Colonic mucosa (tissue), 4 donors: ENCODE results near the gene C12orf60. TPM values are rescaled to one million over a fixed set of nuclear protein-coding genes. Genes with fewer than 3 reads are reported as not detected.

Source experiments
- DNase-seq: peaks from one replicate; pipeline ENCODE4 v3.0.0-alpha.2; 2020
- H3K27ac ChIP-seq: fragments of 200-600 bp; one replicate; pipeline ENCODE4 v1.8.0; 2021
- H3K27me3 ChIP-seq: fragments of 200-600 bp; one replicate; pipeline ENCODE4 v1.8.0; 2021
- H3K36me3 ChIP-seq: fragments of 200-600 bp; one replicate; pipeline ENCODE4 v1.8.0; 2021
- H3K4me1 ChIP-seq: fragments of 200-600 bp; one replicate; pipeline ENCODE4 v1.8.0; 2021; ENCODE audit warnings: mild to moderate bottlenecking
- H3K4me3 ChIP-seq: fragments of 200-600 bp; one replicate; pipeline ENCODE4 v1.8.0; 2021
- H3K9ac ChIP-seq, 2 donors: one replicate each; pipeline ENCODE4 v1.7.0; 2013; ENCODE audit warnings: control low read depth in 2 of 2, low read depth in 2 of 2, low read length in 2 of 2
- H3K9me3 ChIP-seq: fragments of 200-600 bp; one replicate; pipeline ENCODE4 v1.8.0; 2021
- intact Hi-C: fragments of 100-400 bp; cut with DNase I; formaldehyde crosslinking; loops from one replicate; pipeline ENCODE4 v1.14.1; 2022
- total RNA-seq, 2 donors: library from RNA; stranded (reverse); fragmentation: NEBNext Ultra II Directional in 1 of 2; extraction: Animal tissue kit (Norgen Biotek cat#: 25700) in 1 of 2; gene quantifications; one replicate each; pipeline ENCODE4 v1.2.1, GENCODE V29; 2021
- TF ChIP-seq, protein P1 (sequence below): fragments of 200-600 bp; IDR thresholded peaks from one replicate; pipeline ENCODE4 v1.8.0; 2022; ENCODE audit warnings: antibody characterized with exemption, mild to moderate bottlenecking
- donor health status: healthy.
- donor health status: DM: no; HTN: no; CAD: no.
- donor health status: DM: no; HTN: no; CAD: no.

Gene C12orf60
- total RNA-seq, 2 donors from 2014 or later, result 0.42 to 0.89 TPM

DNA sequence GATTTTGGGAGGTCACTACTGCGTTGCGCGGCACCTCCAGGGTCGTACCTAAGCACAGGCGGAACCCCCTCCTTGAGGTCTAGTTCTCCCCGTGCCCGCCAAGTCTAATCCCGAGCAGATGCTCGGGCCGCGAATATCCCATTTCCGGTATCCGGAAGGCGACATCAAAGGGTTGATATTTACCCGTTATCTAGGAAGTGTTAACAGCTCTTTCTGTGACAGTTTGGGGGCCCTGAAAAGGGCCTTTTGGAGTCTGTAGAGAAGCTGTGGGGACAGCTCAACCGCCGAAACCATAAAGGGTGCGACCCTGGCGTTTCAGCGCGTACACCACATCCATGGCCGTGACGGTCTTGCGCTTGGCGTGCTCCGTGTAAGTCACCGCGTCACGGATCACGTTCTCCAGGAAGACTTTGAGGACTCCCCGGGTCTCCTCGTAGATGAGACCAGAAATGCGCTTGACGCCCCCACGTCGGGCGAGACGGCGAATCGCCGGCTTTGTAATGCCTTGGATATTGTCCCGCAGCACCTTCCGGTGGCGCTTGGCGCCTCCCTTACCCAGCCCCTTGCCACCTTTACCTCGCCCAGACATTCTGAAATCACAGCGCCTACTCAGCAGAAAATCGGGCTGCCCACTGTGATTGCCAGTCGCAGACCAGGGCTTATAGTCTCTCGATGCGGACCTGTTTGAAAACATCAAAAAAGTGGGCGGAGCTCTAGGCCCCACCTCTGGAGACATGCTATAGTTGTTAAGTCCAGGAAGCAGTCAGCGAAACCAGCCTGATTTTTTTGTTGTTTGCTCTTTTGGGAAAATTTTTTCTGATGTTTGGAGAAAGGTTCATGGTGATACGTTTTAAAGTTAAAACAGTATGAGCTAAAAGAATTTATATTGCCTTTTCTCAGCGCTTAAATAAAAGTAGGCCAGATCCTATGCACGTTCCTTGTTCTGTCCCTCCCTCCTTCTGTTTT, 32.7 kb upstream of the C12orf60 start:
- intact Hi-C loops, result no loop called here
- peak overlapping the region; percentile 98 for H3K27ac ChIP-seq
- H3K4me3 ChIP-seq, result peak overlapping the region; percentile 79
- no peaks in the 10 kb centered on the region for H3K27me3 ChIP-seq
- peak; percentile 99 for DNase-seq
- TF ChIP-seq, protein P1, sequence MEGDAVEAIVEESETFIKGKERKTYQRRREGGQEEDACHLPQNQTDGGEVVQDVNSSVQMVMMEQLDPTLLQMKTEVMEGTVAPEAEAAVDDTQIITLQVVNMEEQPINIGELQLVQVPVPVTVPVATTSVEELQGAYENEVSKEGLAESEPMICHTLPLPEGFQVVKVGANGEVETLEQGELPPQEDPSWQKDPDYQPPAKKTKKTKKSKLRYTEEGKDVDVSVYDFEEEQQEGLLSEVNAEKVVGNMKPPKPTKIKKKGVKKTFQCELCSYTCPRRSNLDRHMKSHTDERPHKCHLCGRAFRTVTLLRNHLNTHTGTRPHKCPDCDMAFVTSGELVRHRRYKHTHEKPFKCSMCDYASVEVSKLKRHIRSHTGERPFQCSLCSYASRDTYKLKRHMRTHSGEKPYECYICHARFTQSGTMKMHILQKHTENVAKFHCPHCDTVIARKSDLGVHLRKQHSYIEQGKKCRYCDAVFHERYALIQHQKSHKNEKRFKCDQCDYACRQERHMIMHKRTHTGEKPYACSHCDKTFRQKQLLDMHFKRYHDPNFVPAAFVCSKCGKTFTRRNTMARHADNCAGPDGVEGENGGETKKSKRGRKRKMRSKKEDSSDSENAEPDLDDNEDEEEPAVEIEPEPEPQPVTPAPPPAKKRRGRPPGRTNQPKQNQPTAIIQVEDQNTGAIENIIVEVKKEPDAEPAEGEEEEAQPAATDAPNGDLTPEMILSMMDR, result no peak
- peaks cover 3% of the 10 kb centered on the region for H3K4me1 ChIP-seq
- no peaks in the 10 kb centered on the region for H3K36me3 ChIP-seq
- H3K9ac ChIP-seq, result peak overlapping the region; percentile 91 to 98
- no peaks in the 10 kb centered on the region for H3K9me3 ChIP-seq

- Histone ChIP-seq H3K9ac (peak overlapping the region in 1 of 2 donors; percentile 54), H3K9me3 (no peaks in the 10 kb centered on the region), H3K36me3 (no peaks in the 10 kb centered on the region), H3K27me3 (no peaks in the 10 kb centered on the region), H3K4me3 (peak overlapping the region; percentile 79), H3K27ac (peak overlapping the region; percentile 98), H3K4me1 (peaks cover 9% of the 10 kb centered on the region)
- DNase-seq, result no peak
- intact Hi-C loops, result no loop called here
- TF ChIP-seq, protein P1, result no peak
These were observed 31.8 kb upstream of the C12orf60 start for GRCh38 chr12:14771651-14772137.

- Histone ChIP-seq H3K9me3 (no peaks in the 10 kb centered on the region), H3K36me3 (no peaks in the 10 kb centered on the region), H3K4me3 (no peak overlapping the region), H3K27me3 (no peaks in the 10 kb centered on the region), H3K9ac (no peak overlapping the region), H3K27ac (no peak overlapping the region), H3K4me1 (peaks cover 9% of the 10 kb centered on the region)
- intact Hi-C loops, result no loop called here
- TF ChIP-seq, protein P1, result no peak
- no peak for DNase-seq
These were observed 30.5 kb upstream of the C12orf60 start for GRCh38 chr12:14772946-14773345.

- intact Hi-C loops, result no loop called here
- Histone ChIP-seq H3K27ac (peak overlapping the region; percentile 98), H3K36me3 (no peaks in the 10 kb centered on the region), H3K4me1 (peaks cover 9% of the 10 kb centered on the region), H3K9me3 (no peaks in the 10 kb centered on the region), H3K4me3 (peak overlapping the region; percentile 80), H3K9ac (peak overlapping the region in 1 of 2 donors; percentile 99), H3K27me3 (no peaks in the 10 kb centered on the region)
- DNase-seq, result no peak
- TF ChIP-seq, protein P1, result no peak
These were observed 29.8 kb upstream of the C12orf60 start for GRCh38 chr12:14773685-14774073.

- H3K9me3 ChIP-seq, result no peaks in the 10 kb centered on the region
- peak; percentile 98 for DNase-seq
- no peaks in the 10 kb centered on the region for H3K36me3 ChIP-seq
- peaks cover 9% of the 10 kb centered on the region for H3K4me1 ChIP-seq
- intact Hi-C loops, result no loop called here
- peak overlapping the region; percentile 98 to 99 for H3K9ac ChIP-seq
- H3K27me3 ChIP-seq, result no peaks in the 10 kb centered on the region
- H3K4me3 ChIP-seq, result peak overlapping the region; percentile 80
- H3K27ac ChIP-seq, result peak overlapping the region; percentile 98
- TF ChIP-seq, protein P1, result no peak
These were observed 29.2 kb upstream of the C12orf60 start for GRCh38 chr12:14774074-14774905.
